Measurements from ENCODE around the gene PTRHD1.
"Not testable (repeated sequence)": the region's sequence is repeated elsewhere in the genome, so short reads cannot be mapped to it uniquely, and the experiment has no call there.

PTRHD1 gene, protein sequence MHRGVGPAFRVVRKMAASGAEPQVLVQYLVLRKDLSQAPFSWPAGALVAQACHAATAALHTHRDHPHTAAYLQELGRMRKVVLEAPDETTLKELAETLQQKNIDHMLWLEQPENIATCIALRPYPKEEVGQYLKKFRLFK

DNA sequence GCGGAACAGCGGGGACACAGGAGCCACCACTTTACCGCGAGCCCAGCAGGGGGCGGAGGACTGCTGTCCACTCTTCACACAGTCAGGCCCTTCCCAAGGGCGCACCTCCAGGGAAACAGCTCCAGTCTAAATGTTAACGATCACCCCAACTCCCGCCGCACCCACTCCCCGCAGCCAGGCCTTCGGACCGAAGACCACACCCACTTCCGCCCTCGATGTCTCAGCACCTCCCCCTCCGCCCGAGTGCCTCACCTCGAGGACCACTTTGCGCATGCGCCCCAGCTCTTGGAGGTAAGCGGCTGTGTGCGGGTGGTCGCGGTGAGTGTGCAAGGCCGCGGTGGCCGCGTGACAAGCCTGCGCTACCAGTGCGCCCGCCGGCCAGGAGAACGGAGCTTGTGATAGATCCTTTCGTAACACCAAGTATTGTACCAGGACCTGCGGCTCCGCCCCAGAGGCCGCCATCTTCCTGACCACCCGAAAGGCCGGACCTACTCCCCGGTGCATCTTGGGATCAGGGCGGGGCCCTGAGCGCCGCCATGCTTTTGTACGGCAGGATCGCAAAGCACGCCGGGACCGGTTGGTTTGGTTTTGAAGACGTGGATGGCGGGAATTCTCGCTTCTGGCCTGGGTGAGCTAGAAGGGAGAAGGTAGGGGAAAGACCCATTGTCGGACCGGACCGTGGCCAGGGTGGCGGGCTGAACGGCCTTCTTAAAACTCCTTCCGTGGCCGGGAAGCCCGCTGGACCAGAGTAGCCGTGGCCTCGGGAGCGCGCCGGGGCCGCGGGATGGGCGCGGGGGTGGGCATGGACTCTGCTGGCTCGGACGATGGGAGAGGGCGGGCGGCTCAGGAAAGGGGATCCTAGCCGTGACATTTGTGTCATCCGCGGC lies at the start of gene PTRHD1, which contains the start of gene CENPO:
Gene PTRHD1 (minus strand): TSS at position 518 of the 887 bp plus-strand sequence. CDS start 14 bp downstream, at position 504.
Gene CENPO (plus strand): TSS at position 552 of the 887 bp plus-strand sequence. CDS start 495 bp downstream, outside the sequence.
- DNase-seq (ENCODE audit: low spot score), result peak; percentile 89

DNA sequence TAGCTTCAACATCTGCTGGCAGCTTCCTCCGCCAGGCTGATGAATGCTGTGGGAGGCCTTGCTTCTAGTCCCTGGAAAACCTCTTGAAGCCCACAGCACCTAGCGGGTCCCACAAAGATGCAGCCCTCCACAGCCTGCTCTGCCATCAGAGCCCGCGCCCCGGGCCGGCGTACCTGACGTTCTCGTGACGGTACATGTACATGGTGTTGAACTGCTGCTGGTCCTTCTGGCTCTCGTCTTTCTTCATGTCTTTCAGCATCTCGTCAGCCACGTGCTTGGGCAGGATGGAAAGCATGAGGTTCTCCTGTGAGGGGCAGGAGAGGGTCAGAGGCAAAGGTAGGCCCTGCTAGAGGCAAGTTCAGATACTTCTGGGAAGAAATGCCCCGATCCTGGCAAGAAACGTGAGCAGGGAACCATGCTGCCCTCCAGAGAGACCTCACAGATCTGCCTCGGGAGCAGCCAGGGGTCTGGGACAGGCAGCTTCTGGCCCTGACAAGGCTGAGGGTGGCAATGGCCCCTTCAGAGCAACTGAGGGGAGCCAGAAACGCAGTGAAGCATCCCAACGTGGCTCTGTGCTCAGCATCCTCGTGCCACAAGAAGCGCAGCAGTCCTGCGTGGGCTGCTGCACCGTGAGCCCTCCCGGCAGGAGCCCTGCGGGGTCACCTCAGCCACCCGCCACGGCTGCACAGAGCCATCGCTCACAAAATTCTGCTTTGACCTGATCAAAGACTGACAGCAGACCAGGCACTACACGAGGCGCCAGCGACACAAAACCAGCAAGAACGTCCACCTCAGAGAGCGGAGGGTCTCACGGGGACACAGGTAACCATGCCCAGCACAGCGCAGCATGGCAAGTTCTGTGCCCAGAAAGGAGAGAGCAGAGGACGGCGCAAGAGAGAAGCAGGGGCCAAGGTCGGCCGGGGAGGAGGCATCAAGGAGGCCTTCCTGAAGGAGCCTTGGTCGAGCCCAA lies 49.2 kb upstream of the PTRHD1 start:
- no peak for DNase-seq (ENCODE audit: low spot score)

DNA sequence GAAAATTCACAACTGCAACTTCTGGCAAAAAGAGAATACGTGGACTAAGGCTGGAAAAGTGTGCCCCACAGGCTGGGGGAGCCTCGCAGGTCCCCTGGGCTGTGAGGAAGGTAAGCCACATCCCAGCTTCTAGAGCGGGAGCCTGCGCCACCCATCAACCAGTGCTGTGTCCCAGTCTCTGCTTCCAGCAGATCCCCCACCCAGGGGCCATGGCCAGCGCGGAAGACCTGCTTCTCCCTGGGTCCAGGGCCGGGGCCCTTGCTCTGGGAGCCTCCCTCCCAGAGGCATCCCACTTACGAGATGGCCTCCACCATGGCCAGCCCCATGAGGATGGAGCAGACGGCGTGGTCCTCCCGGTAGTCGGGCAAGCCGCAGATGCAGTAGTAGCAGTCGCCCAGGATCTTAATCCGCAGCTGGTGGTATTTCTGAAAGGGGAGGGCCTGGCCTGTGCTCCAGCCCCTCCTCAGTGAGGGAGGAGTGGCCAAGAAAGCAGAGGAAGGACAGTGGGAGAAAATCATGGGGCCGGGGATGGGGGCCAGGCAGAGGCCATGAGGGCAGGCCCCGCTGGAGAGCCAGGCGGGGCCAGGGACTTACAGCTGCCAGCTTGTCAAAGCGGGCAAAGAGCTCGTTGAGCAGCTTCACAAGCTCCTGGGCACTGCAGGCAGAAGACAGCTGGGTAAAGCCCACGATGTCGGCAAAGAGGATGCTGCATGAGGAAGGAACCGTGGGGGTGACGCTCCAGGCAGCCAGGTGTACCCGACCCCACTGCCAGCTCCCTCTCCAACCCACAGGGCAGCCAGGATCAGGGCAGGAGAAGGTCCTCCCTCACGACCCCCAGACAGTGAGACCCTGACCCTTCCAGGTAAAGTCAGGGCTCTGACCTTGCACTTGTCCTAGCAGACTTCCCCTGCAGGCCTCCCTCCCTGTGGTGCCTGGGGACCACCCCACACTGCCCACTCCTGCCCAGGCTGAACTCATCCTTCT lies 48.1 kb upstream of the PTRHD1 start:
- DNase-seq (ENCODE audit: low spot score), result no peak

DNA sequence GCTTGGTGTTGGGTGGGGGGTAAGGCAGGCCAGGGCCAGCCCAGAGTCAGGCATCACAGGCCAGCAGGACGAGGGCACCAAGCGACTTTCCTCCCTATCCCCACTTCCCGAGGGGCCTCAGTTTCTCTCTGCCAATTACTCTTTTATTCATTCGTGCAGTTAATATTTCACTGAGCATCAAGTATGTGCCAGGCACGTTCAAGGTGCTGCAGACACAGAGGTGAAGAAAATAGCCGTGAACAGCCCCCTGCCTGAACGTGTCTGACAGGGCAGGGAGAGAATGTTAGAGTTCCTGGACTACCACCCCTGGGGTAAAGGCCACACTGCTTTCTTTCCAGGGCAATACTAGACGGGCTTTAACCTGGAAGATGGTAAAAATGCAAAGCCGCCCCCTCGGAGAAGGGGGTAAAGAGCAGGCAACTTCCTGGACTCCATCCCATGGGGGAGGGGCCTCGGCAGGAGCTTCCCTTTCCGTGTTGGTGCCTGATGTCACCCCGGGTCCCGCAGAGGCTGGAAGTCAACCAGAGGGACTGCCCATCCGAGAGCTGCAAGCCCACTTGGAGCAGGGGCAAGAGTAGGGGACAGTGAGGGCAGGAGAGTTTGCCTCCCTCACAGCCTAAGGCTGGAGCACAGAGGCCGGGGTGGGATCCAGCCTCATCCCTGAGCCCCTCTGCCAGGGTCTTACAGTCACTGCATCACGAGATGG lies 47.1 kb upstream of the PTRHD1 start:
- DNase-seq (ENCODE audit: low spot score), result no peak

DNA sequence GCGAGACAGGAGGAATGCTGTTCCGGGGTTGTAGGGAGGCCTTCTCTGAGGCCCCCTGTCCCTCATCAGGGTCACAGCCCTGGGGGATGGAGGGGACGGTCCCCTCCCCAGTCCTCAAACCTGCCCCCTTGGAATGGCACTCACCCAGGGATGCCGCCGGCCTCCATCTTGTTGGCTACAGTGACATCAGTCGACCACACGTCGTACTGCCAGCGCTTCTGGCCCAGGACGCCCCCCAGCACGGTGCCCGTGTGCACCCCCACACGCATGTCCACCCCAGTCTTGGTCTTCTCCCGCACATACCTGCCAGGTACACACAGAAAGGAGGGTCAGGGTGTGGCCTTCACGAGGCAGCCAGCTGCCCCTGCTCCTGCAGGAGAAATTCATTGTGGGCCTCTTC lies 46.5 kb upstream of the PTRHD1 start:
- DNase-seq (ENCODE audit: low spot score), result no peak

DNA sequence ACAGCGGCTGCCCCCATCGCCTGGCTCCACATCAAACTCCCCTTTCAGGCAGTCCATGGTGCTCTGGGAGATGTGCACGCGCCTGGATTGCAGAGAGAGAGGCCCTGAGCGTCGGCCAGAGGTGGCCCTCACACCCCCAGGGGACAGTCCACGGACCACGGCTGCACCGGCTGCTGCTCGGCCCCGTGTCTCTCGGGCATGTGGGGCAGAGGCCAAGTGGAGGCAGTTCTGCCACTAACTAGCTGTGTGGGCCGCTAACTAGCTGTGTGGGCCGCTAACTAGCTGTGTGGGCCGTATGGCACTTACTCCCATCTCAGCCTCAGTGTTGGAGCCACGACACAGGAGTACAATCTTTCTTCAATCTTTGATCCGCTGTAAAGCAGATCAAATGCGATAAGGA lies 45.4 kb upstream of the PTRHD1 start:
- no peak for DNase-seq (ENCODE audit: low spot score)

DNA sequence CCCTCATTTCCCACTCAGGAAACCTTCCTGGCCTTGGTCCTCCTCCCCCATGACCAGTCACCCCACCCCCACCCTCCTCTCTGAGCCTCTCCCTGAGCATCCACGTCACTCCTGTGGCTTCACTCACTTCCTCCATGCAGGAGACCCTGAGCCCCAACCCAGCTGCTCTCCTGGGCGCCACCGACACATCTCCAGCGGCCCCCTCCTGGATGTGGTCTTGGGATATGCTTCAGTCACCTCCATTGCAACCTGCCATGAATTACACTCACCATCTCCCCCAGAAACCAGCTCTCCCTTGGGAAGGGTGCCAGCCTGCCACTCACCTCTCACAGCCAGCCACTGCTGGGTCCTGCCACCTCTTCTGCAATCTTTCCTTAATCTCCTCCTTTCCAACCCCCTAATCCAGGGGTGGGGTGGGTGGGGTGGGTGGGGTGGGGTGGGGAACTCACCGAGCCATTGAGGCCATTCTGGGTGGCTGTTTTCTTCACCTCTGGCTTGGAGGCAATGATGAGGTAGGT lies 44.9 kb upstream of the PTRHD1 start:
- DNase-seq (ENCODE audit: low spot score), result no peak

DNA sequence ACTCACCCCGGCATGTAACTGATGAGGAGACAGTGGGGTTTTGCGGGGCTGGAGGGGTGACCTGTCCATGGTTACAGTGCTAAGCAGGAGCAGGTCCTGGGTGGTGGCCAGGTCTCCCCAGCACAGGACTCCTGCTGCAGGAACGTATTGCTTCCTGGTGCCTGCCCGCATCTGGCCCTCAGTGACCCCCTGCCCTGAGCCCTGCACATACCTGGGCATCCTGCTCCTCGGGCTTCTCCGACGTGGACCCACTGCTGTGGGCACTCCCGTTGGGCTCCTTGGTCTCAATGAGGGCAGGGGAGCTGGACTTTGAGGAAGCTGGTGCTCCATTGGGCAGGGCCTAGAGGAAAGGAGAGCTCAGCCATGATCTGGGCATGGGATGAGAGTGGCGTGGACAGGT lies 43.5 kb upstream of the PTRHD1 start:
- DNase-seq (ENCODE audit: low spot score), result no peak

DNA sequence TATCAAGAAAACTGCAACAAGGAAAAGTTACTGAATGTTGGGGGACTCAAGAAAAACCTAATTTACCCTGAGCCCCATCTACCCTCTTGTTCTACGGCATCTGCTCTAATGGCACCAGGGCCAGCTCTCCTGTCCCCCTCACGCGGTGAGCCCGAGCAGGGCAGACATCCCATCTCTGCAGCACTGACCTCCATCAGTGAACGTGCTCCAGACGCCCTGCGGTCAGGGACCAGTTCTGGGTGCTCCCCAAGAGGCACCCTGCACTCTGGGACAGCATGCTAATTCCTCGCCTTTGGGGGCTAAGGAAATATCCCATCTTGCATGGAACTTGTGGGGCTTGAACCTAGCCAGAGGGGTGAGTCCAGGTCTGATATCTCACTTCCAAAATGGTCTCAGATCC lies 43.0 kb upstream of the PTRHD1 start:
- no peak for DNase-seq (ENCODE audit: low spot score)

DNA sequence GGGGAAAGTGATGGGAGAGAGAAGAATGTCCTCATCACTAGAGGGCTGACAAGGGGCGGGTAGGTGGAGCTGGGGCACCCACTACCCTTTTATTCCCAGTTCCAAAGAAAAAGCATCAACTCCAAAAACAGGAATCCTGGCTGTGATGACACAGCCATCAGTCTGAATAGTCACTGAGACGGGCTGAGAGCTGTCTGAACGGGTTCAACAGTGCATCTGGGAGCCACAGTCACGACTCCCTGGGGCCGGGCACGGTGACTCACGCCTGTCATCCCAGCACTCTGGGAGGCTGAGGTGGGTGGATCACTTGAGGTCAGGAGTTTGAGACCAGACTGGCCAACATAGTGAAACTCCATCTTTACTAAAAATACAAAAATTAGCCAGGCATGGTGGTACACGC lies 42.2 kb upstream of the PTRHD1 start:
- not testable (repeated sequence) for DNase-seq (ENCODE audit: low spot score)

DNA sequence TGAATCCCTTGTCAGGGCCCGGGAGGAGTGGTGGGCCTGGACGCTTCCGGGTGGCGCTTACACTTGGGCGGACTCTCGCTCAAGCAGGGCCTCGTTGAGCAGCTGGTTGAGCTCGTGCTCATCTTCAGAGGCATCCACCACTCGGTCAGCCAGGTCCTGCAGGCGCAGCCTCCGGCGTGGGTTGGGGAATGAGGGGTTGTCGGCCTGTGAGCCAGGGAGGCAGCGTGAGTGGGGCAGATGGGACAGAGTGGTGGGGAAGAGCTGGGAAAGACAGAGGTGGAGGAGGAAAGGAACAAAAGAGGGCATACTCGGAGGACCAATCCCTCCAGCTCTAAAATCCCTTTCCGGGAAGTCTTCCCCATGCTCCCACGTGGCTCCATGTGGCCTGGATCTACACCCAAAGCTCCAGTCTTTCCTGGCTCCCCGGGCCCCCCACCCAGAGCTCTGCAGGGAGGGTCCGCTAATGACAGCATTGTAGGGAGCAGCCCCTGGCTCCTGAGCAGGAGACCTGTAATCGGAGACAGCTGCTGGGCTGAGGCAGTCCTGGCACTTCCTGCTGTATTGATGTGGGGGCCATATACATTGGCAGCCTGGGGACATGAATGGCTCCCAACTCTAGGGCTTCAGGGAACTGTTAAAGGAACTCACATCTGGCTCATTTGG lies 41.7 kb upstream of the PTRHD1 start:
- DNase-seq (ENCODE audit: low spot score), result no peak

DNA sequence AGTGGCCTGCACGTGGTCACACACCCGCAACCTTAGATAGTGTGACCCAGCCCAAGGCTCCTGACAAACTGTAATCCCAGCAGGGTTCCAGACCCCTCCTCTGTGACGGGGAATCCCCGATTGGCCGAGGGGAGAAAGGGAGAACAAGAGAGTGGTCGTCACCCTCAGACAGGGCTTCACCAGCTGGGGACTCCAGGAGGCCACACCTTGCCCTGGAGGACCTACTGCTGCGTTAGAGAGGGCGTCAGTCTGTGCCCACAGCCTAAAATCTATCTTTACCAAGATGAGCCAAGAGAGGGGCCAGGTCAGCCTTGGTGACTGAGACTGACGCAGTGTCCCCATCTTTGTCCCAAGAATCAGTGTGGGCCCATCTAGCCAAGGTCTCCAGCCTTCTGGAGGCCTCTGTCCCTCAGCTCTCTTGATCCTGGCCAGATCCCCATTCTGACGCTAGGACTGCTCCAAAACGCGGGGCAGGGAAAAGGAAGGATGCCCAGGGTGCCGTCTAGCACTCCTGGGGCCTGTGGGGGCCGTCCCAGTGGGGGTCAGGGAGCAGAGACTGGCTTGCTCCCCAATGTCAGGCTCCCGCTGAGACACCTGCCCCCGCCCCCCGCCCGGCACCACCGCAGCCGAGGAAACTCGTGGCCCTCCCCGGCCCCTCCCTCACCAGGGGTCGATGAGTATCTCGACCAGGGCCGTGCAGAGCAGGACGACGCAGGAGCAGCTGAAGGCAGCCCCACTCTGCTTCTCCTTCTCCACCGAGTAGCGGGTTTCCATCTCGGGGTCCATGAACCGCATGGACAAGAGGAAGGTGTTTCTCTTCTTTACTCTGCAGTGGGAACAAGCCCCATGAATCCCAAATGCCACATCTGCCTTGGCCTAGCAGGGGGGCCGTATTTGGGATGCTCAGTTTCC lies 40.9 kb upstream of the PTRHD1 start:
- no peak for DNase-seq (ENCODE audit: low spot score)

DNA sequence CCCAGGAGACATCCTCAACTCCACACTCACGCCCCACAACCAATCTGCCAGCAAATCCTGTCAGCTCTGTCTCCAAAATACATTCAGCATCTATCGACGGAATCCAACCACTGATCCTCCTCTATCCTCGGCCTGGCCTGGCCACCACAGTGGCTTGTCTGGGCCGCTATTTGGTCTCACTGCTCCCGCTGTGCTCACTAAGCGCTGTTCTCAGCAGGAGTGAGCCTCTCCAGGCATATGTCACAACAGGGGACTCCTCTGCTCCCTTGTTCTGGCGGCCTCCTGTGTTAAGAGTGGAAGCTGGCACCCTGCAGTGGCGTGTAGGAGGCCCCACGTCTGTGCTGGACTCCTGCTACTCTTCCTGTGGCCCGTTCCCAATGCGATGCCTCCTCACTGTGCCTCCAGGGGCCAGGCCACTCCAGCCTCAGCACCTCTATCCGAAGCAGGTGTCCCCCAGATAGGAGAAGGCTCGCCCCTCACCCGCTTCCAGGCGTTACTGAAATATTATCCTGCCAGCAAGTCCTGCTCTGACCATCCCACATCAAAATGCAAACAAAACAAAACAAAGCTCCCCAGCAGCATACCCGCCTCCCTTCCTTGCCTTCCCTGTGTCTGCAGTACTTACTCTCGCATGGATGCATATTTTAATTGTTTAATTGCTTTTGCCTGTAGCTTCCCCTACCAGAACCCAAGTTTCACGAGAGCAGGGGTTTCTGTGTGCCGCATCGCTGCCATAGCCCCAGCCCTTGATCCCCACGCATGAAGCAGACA lies 39.9 kb upstream of the PTRHD1 start:
- DNase-seq (ENCODE audit: low spot score), result no peak

DNA sequence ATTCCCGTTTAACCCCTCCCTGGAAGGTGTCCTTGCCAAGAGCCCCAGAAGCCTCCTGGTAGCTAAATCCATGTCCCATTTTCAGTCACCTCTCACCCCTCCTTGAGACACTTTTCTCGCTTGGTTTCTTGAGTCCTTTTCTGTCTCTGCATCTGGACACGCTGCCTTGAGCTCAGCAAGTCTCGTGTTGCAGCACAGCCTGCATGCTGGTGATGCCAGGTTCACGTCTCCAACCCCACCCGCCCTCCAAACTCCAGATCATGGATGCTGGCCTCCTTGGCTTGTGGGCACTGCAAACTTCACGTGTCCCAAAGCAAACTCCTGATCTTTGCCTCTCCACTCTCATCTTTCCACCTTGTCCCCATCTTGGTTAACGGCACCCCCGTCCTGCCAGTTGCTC lies 39.3 kb upstream of the PTRHD1 start:
- no peak for DNase-seq (ENCODE audit: low spot score)

DNA sequence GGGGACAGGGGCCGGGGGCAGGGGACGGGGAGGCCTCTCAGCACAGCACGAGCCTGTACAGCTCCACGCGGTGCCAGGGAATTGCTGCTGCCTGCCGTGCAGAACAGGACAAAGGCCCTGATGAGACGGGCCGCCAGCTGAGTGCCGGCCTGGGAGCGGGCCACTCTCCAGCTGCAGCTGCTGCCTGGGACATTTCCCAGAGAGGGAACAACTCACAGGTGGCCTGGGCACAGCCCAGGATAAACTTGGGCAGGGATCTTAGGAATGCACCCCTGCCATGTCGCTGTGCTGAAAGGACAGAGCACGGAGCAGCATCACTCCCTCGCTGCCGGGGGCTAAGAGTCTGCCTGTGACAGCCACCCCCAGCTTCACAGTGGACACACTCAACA lies 38.9 kb upstream of the PTRHD1 start:
- no peak for DNase-seq (ENCODE audit: low spot score)

DNA sequence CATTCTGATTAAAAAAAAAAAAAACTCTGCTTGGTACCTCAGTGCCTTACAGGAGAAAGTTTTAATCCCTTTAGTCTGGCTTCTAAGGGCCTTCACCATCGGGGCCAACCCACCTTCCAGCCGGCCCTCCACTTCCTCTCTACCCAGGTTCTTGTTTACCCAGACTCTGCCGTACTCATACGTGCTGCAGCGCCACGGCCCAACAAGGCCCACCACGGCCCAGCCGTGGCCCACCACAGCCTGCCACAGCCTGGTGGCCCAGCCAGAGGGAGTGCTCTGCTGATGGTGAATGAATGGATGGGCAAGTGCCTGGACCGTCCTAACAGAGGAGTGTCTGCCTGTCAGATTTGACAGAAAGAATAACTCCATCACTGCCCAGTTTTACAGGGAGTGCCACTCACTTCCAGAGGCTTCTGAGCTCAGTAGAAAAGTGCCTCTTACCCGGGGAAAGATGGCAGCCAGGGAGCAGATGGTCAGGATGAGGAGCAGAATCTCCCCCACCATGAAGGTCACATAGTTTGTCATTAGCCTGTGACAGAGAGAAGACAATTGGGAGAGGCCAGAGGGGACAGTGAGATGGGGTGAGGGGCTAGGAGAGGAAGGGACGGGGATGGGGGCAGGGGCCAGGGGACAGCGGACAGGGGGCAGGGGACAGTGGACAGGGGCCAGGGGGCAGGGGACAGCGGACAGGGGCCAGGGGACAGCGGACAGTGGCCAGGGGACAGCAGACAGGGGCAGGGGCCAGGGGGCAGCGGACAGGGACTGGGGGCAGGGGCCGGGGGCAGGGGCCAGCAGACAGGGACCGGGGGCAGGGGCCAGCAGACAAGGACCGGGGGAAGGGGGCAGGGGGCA lies 38.3 kb upstream of the PTRHD1 start:
- no peak for DNase-seq (ENCODE audit: low spot score)

DNA sequence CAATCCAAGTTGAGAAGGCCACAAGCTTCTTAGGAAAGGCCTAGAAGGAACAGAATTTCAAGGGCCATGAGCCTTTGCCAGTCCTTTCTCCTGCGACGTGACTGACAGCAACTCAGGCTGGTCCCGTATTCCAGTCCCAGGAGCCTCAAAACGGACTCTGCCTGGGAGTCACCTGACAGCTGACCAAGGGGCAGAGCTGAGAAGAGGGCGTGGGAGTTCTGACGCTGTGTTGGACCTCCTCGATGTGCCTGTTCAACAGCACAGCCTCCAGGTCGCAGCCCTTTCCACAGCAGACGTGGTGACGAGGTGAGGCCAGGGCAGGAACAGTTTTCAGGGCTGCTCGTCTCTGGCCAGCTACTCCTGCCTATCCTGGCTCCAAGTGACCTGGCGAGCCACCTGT lies 37.6 kb upstream of the PTRHD1 start:
- DNase-seq (ENCODE audit: low spot score), result no peak

All from COLO829 (cell line).